Tibial nerve (tissue), 4 donors: ENCODE measurements around the gene ADAM30. TPM values are rescaled to one million over a fixed set of nuclear protein-coding genes. Genes with fewer than 3 reads are reported as not detected.

Experiments
- DNase-seq, 2 donors: peaks; one replicate each; pipeline ENCODE4 v3.0.0-alpha.2; 2019; ENCODE audit warnings: low spot score in 2 of 2
- H3K27ac ChIP-seq, 4 donors: fragments of 200-600 bp; sonication (generic) in 3 of 4; one replicate each; pipeline ENCODE4 v1.5.1; 2017 to 2019; ENCODE audit warnings: mild to moderate bottlenecking in 1 of 4
- H3K27me3 ChIP-seq, 2 donors: fragments of 200-600 bp; sonication (generic) in 1 of 2; one replicate each; pipeline versions ENCODE4 v1.5.1 to v1.6.0; 2017 to 2019
- H3K36me3 ChIP-seq, 3 donors: fragments of 200-600 bp; sonication (generic); one replicate each; pipeline ENCODE4 v1.5.1; 2018 to 2019
- H3K4me1 ChIP-seq, 4 donors: fragments of 200-600 bp; sonication (generic) in 3 of 4; one replicate each; pipeline ENCODE4 v1.5.1; 2017 to 2019
- H3K4me3 ChIP-seq, 4 donors: fragments of 200-600 bp; sonication (generic) in 3 of 4; one replicate each; pipeline ENCODE4 v1.5.1; 2017 to 2019; ENCODE audit warnings: mild to moderate bottlenecking in 1 of 4, moderate library complexity in 1 of 4
- H3K9me3 ChIP-seq, 4 donors: fragments of 200-600 bp; sonication (generic) in 3 of 4; one replicate each; pipeline ENCODE4 v1.5.1; 2017 to 2019
- EP300 ChIP-seq, 2 donors: sonication (generic); formaldehyde crosslinking; IDR thresholded peaks; one replicate each; pipeline ENCODE4 v1.6.1; 2017; ENCODE audit warnings: antibody characterized with exemption in 2 of 2, mild to moderate bottlenecking in 1 of 2
- POLR2A ChIP-seq, 2 donors: fragments of 450-650 bp; IDR thresholded peaks; one replicate each; pipeline ENCODE4 v1.6.1; 2017; ENCODE audit warnings: antibody characterized with exemption in 2 of 2, mild to moderate bottlenecking in 2 of 2, moderate library complexity in 2 of 2
- WGBS, 2 donors: methylation state at CpG; one replicate each; pipeline ENCODE4 v1.1.5; 2018; 5-methylcytosine and 5-hydroxymethylcytosine counted together
- total RNA-seq, 4 donors: library from RNA; depleted of rRNA; stranded (reverse); fragments of >200 nt; gene quantifications; one replicate each; pipeline ENCODE4 v1.1.0, GENCODE V29; 2016
- TF ChIP-seq, protein P1 (sequence below), 5 experiments: fragments of 200-600 bp in 3 of 5; fragments of 450-650 bp in 2 of 5; sonication (generic) in 3 of 5; IDR thresholded peaks; one replicate each; pipeline ENCODE4 v1.5.1; 2016 to 2019; ENCODE audit warnings: antibody characterized with exemption in 5 of 5, mild to moderate bottlenecking in 3 of 5, moderate library complexity in 2 of 5

Gene ADAM30
- total RNA-seq, 4 donors from 2014 or later: not detected

DNA sequence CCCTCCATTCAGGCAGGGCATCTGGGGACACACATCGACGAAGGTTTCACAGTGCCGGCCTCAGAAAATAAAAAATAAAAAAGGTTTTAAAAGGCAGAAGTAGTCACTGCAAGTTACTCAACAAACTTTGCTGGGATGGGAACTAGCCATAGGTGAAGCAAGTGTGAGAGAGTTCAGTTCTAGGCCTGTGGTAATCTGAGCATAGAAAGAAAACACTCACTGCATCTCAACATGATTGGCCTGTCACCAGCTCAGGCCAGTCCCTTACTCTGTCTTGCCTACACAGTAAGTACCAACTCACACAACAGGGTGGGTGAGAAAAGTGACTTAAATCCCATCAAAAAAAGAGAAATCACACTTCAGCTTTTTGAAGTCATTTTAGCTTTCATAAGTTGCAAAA is 30.2 kb upstream of the ADAM30 start:
- peaks cover 7 to 94% (median 17%) of the 10 kb centered on the region in 3 donors for H3K36me3 ChIP-seq
- TF ChIP-seq EP300 (IDR thresholded peaks at IDR 0.05): no peak
- TF ChIP-seq, protein P1, sequence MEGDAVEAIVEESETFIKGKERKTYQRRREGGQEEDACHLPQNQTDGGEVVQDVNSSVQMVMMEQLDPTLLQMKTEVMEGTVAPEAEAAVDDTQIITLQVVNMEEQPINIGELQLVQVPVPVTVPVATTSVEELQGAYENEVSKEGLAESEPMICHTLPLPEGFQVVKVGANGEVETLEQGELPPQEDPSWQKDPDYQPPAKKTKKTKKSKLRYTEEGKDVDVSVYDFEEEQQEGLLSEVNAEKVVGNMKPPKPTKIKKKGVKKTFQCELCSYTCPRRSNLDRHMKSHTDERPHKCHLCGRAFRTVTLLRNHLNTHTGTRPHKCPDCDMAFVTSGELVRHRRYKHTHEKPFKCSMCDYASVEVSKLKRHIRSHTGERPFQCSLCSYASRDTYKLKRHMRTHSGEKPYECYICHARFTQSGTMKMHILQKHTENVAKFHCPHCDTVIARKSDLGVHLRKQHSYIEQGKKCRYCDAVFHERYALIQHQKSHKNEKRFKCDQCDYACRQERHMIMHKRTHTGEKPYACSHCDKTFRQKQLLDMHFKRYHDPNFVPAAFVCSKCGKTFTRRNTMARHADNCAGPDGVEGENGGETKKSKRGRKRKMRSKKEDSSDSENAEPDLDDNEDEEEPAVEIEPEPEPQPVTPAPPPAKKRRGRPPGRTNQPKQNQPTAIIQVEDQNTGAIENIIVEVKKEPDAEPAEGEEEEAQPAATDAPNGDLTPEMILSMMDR (IDR thresholded peaks at IDR 0.05): no peak
- no peak for DNase-seq
- 93 to 94% methylated on average over 3 of the region's 3 CpGs for WGBS, 2 donors
- no peak overlapping the region for H3K4me3 ChIP-seq
- no peaks in the 10 kb centered on the region for H3K9me3 ChIP-seq
- H3K4me1 ChIP-seq: no peaks in the 10 kb centered on the region
- H3K27ac ChIP-seq: no peak overlapping the region
- H3K27me3 ChIP-seq: no peaks in the 10 kb centered on the region

DNA sequence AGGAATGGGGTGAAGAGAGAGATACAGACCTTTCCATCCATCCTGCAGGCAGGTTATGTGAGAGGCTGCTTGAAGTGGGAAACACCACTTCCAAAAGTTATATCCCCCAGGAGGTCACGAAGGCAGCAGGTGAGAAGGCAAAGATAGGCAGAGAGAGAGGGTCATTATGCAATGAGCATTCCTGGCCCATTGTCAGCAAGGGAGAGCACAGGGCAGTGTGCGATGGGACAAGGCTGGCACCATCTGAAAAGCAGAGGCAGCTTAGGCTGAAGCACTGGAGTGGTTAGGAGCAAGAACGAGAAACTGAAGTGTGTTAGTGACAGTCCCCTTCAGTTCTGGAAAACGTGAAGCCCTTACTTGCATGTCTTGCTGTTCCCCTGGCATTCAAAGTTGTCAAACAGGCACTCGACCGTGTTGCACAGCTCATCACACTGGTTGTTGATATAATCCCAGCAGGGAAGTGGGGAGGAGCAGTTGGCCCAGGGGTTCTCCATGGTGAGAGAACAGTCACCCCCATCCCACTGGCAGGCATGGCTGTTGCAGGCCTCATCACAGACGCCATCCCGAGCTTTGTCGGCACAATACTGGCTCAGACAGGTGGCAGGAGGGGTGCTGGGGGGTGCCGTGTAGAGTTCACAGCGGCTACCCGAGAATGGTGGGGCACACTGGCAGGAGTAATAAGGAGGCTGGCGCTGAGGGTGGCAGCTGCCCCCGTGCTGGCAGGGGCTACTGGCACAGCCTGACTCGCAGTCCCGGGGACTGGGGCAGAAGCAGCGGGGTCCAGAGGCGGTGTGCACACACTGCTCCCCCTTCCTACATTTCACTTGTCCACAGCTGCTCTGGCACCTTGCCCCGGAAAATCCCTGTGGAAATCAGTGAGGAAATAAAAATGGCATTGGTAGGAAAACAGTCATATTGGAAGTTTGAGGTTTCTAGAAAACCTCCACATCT is 28.9 kb upstream of the ADAM30 start:
- H3K27me3 ChIP-seq: no peaks in the 10 kb centered on the region
- TF ChIP-seq EP300 (IDR thresholded peaks at IDR 0.05) (no peak), POLR2A (IDR thresholded peaks at IDR 0.05) (no peak)
- TF ChIP-seq, protein P1 (IDR thresholded peaks at IDR 0.05): no peak
- DNase-seq: peak in 1 of 2 donors; percentile 21
- H3K4me1 ChIP-seq: no peaks in the 10 kb centered on the region
- H3K4me3 ChIP-seq: no peak overlapping the region
- peaks cover 7 to 98% (median 17%) of the 10 kb centered on the region in 3 donors for H3K36me3 ChIP-seq
- no peaks in the 10 kb centered on the region for H3K9me3 ChIP-seq
- WGBS, 2 donors: 85 to 86% methylated on average over 19 of the region's 19 CpGs
- H3K27ac ChIP-seq: no peak overlapping the region

DNA sequence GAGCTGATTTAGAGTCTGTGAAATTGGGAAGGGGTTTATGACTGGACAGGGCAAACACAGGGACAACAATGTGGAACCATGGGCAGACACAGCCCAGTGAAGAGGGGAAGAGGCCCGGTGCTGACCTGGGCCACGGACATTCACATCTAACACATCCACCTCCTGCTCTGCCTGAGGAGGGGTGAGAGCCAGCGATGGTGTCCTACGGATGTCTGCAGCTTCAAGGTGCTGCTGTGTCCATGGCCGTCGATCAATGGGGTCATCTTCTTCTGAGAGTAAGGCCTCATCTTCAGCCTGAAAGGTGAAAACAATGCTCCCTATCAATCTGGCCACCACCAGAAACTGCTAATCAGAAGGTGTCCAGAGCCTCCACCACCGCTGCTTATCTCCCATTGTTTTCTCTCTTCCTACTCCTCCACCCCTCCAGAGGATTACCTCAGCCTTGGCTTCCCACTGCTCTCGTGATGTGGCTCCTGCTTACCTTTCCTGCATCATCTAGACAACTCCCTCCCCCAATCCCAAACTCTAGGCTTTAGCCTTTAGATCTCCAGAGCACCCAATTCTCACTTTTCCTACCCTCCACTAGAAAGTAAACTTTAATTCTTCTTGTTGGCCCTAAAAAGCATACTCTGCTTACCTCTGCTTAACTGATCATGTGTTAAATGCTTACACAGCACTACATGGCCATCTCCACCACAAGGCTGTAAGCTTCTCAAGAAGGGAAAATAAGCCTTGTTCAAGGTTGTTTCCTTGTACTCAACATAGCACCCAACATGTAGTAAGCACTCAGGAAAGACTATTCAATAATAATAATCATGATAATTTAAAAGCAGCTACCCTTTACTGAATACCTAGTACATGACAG is 24.0 kb upstream of the ADAM30 start:
- Histone ChIP-seq H3K36me3 (peaks cover 6 to 100% (median 36%) of the 10 kb centered on the region in 3 donors), H3K27ac (no peak overlapping the region), H3K9me3 (no peaks in the 10 kb centered on the region), H3K4me3 (no peak overlapping the region), H3K27me3 (no peaks in the 10 kb centered on the region), H3K4me1 (no peaks in the 10 kb centered on the region)
- DNase-seq: no peak
- TF ChIP-seq, protein P1 (IDR thresholded peaks at IDR 0.05): no peak
- TF ChIP-seq POLR2A (IDR thresholded peaks at IDR 0.05): no peak
- no peak for TF ChIP-seq EP300 (IDR thresholded peaks at IDR 0.05)
- 88% methylated on average over 8 of the region's 8 CpGs for WGBS, 2 donors

GRCh38 chr1:119919241-119919640 is 22.9 kb upstream of the ADAM30 start:
- TF ChIP-seq POLR2A (IDR thresholded peaks at IDR 0.05) (no peak), EP300 (IDR thresholded peaks at IDR 0.05) (no peak)
- H3K9me3 ChIP-seq: no peaks in the 10 kb centered on the region
- 93 to 94% methylated on average over 7 of the region's 7 CpGs for WGBS, 2 donors
- no peak overlapping the region for H3K4me3 ChIP-seq
- H3K4me1 ChIP-seq: no peaks in the 10 kb centered on the region
- H3K27ac ChIP-seq: no peak overlapping the region
- no peaks in the 10 kb centered on the region for H3K27me3 ChIP-seq
- DNase-seq: no peak
- H3K36me3 ChIP-seq: peaks cover 6 to 100% (median 34%) of the 10 kb centered on the region in 3 donors

DNA sequence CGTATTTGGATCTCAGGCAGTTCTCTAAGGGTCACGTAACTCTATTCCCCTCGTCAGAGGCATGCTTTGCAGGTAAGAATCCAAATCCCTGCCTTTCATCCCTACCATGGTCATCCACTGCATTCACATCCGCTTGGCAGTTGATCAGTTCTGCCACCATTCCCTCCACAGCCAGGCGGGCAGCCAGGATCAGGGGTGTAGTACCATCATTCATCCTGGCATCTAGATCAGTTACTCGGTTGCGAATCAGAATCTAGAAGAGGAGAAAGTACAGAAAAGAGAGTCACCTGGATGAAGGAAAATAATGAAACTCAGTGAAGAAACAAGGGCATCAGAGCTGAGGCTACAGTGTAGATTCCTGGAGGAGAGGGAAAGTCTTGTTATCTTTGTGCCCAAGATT is 22.0 kb upstream of the ADAM30 start:
- 94 to 97% methylated on average over 7 of the region's 7 CpGs for WGBS, 2 donors
- no peak overlapping the region for H3K27ac ChIP-seq
- DNase-seq: no peak
- H3K9me3 ChIP-seq: no peaks in the 10 kb centered on the region
- TF ChIP-seq EP300 (IDR thresholded peaks at IDR 0.05) (no peak), POLR2A (IDR thresholded peaks at IDR 0.05) (no peak)
- TF ChIP-seq, protein P1 (IDR thresholded peaks at IDR 0.05): no peak
- peaks cover 6 to 95% (median 31%) of the 10 kb centered on the region in 3 donors for H3K36me3 ChIP-seq
- no peaks in the 10 kb centered on the region for H3K27me3 ChIP-seq
- no peak overlapping the region for H3K4me3 ChIP-seq
- no peaks in the 10 kb centered on the region for H3K4me1 ChIP-seq
